ENCODE data around the gene SAMD7.

SAMD7 gene

GRCh38 chr3:169868369-169868768 is 43.0 kb upstream of the SAMD7 start:
- no peak overlapping the region for H3K27ac ChIP-seq (ENCODE audit: low read length)
- H4K20me1 ChIP-seq (ENCODE audit: insufficient read depth, low read length) = no peaks in the 10 kb centered on the region
- TF ChIP-seq EZH2 (IDR thresholded peaks at IDR 0.05; ENCODE audit: borderline replicate concordance, low read depth, low read length, severe bottlenecking) (no peak), CTCF (IDR thresholded peaks at IDR 0.05; ENCODE audit: borderline replicate concordance, extremely low read depth, low read length, poor library complexity, severe bottlenecking) (no peak)
- no peaks in the 10 kb centered on the region for H3K36me3 ChIP-seq (ENCODE audit: insufficient read depth, low read length)
- peaks cover 10% of the 10 kb centered on the region for H3K4me1 ChIP-seq (ENCODE audit: insufficient read depth, low read length)
- H3K27me3 ChIP-seq (ENCODE audit: insufficient read depth, low read length, poor library complexity) = peaks cover 3% of the 10 kb centered on the region
- DNase-seq (no peak), ATAC-seq (ENCODE audit: insufficient read depth, low read depth) (no peak)
- no peaks in the 10 kb centered on the region for H3K79me2 ChIP-seq (ENCODE audit: insufficient read depth, low read length)
- no peak overlapping the region for H3K4me2 ChIP-seq (ENCODE audit: insufficient read depth, low read length)
- no peak overlapping the region for H2AFZ ChIP-seq (ENCODE audit: low read depth, low read length)
- H3K9ac ChIP-seq (ENCODE audit: low read depth, low read length) = no peak overlapping the region
- H3K4me3 ChIP-seq (ENCODE audit: low read depth in 1 of 2, low read length in 2 of 2) = no peak overlapping the region
- no peaks in the 10 kb centered on the region for H3K9me3 ChIP-seq (ENCODE audit: insufficient read depth, low read length, severe bottlenecking)

GRCh38 chr3:169869484-169870220 is 41.7 kb upstream of the SAMD7 start, which contains the start of gene LRRC31:
TSS of gene LRRC31 (minus strand) at chr3:169869935. CDS start at chr3:169869807, 128 bp downstream.
- Histone ChIP-seq H3K4me1 (ENCODE audit: insufficient read depth, low read length) (peaks cover 6% of the 10 kb centered on the region), H2AFZ (ENCODE audit: low read depth, low read length) (no peak within 1 kb of the TSS), H3K4me2 (ENCODE audit: insufficient read depth, low read length) (no peak within 1 kb of the TSS), H3K79me2 (ENCODE audit: insufficient read depth, low read length) (no peaks in the 10 kb centered on the region), H3K27ac (ENCODE audit: low read length) (no peak within 1 kb of the TSS), H3K9me3 (ENCODE audit: insufficient read depth, low read length, severe bottlenecking) (no peaks in the 10 kb centered on the region), H3K36me3 (ENCODE audit: insufficient read depth, low read length) (no peaks in the 10 kb centered on the region), H4K20me1 (ENCODE audit: insufficient read depth, low read length) (no peaks in the 10 kb centered on the region), H3K27me3 (ENCODE audit: insufficient read depth, low read length, poor library complexity) (peaks cover 3% of the 10 kb centered on the region), H3K4me3 (ENCODE audit: low read depth in 1 of 2, low read length in 2 of 2) (no peak within 1 kb of the TSS), H3K9ac (ENCODE audit: low read depth, low read length) (no peak within 1 kb of the TSS)
- ATAC-seq (ENCODE audit: insufficient read depth, low read depth) (no peak), DNase-seq (no peak)
- TF ChIP-seq EZH2 (IDR thresholded peaks at IDR 0.05; ENCODE audit: borderline replicate concordance, low read depth, low read length, severe bottlenecking) = no peak
- TF ChIP-seq CTCF (IDR thresholded peaks at IDR 0.05; ENCODE audit: borderline replicate concordance, extremely low read depth, low read length, poor library complexity, severe bottlenecking) = no peak

- Histone ChIP-seq H3K27ac (ENCODE audit: low read length) (no peak overlapping the region), H3K4me3 (ENCODE audit: low read depth in 1 of 2, low read length in 2 of 2) (no peak overlapping the region), H3K9ac (ENCODE audit: low read depth, low read length) (no peak overlapping the region), H3K4me2 (ENCODE audit: insufficient read depth, low read length) (no peak overlapping the region), H3K27me3 (ENCODE audit: insufficient read depth, low read length, poor library complexity) (no peaks in the 10 kb centered on the region), H3K36me3 (ENCODE audit: insufficient read depth, low read length) (no peaks in the 10 kb centered on the region), H3K9me3 (ENCODE audit: insufficient read depth, low read length, severe bottlenecking) (no peaks in the 10 kb centered on the region), H3K4me1 (ENCODE audit: insufficient read depth, low read length) (peaks cover 6% of the 10 kb centered on the region), H2AFZ (ENCODE audit: low read depth, low read length) (no peak overlapping the region), H3K79me2 (ENCODE audit: insufficient read depth, low read length) (no peaks in the 10 kb centered on the region), H4K20me1 (ENCODE audit: insufficient read depth, low read length) (no peaks in the 10 kb centered on the region)
- TF ChIP-seq CTCF (IDR thresholded peaks at IDR 0.05; ENCODE audit: borderline replicate concordance, extremely low read depth, low read length, poor library complexity, severe bottlenecking) = no peak
- TF ChIP-seq EZH2 (IDR thresholded peaks at IDR 0.05; ENCODE audit: borderline replicate concordance, low read depth, low read length, severe bottlenecking) = no peak
- DNase-seq = peak; percentile 61
- ATAC-seq (ENCODE audit: insufficient read depth, low read depth) = peak; percentile 97
These were observed 40.1 kb upstream of the SAMD7 start for GRCh38 chr3:169871129-169871886.

Data from DND-41 (cell line).